PC-3 (cell line): Measurements from ENCODE around the gene STXBP1. TPM values are rescaled to one million over a fixed set of nuclear protein-coding genes. Genes with fewer than 3 reads are reported as not detected.

ENCODE experiments used
- ATAC-seq: fragments of 200-7000 bp; cut with Tn5 transposase; 2 replicates; pipeline ENCODE4 v1.9.1; 2020; ENCODE audit warnings: mild to moderate bottlenecking, moderate library complexity
- BruUV-seq: library from RNA; stranded (reverse); fragments of 400-500 nt; replicated peaks from 2 replicates; lab custom pipeline; 2021; lab: Mats Ljungman, UMichigan
- CTCF ChIA-PET: fragments of 300-600 bp; sonication (Branson Sonifier 250); formaldehyde crosslinking; loops from one replicate; lab custom pipeline; 2022; ENCODE audit warnings: antibody characterized with exemption; lab: Charles Lee
- POLR2A ChIA-PET: fragments of 300-600 bp; sonication (Branson Sonifier 250); formaldehyde crosslinking; loops from one replicate; lab custom pipeline; 2022; ENCODE audit warnings: antibody characterized with exemption; ENCODE audit not compliant: unreplicated experiment; lab: Charles Lee
- DNase-seq: peaks from one replicate; pipeline ENCODE4 v3.0.0-alpha.2; 2015
- H2AFZ ChIP-seq: fragments of 300-600 bp; sonication (generic); 2 replicates; pipeline ENCODE4 v1.6.0; 2016; ENCODE audit warnings: antibody characterized with exemption, low read length
- H3F3A ChIP-seq: fragments of 300-600 bp; sonication (generic); one replicate; pipeline ENCODE4 v1.6.0; 2017; ENCODE audit warnings: antibody characterized with exemption, low read length, control low read depth, mild to moderate bottlenecking; ENCODE audit not compliant: unreplicated experiment
- H3K27ac ChIP-seq: fragments of 300-600 bp; sonication (generic); 2 replicates; pipeline ENCODE4 v1.5.1; 2016; ENCODE audit warnings: mild to moderate bottlenecking, low read length
- H3K27me3 ChIP-seq: fragments of 300-600 bp; sonication (generic); 2 replicates; pipeline ENCODE4 v1.6.1; 2016; ENCODE audit warnings: low read length, mixed read lengths
- H3K36me3 ChIP-seq: fragments of 300-600 bp; sonication (generic); 2 replicates; pipeline ENCODE4 v1.6.1; 2016; ENCODE audit warnings: low read depth, mixed run types, low read length, mixed read lengths
- H3K4me1 ChIP-seq: fragments of 300-600 bp; sonication (generic); 2 replicates; pipeline ENCODE4 v1.5.1; 2016; ENCODE audit warnings: low read length; ENCODE audit not compliant: insufficient read depth
- H3K4me2 ChIP-seq: fragments of 300-600 bp; sonication (generic); 2 replicates; pipeline ENCODE4 v1.6.0; 2016; ENCODE audit warnings: low read length
- H3K4me3 ChIP-seq: fragments of 300-600 bp; sonication (generic); 2 replicates; pipeline ENCODE4 v1.5.1; 2016; ENCODE audit warnings: mild to moderate bottlenecking, low read length, mixed read lengths
- H3K79me2 ChIP-seq: fragments of 300-600 bp; sonication (generic); 2 replicates; pipeline ENCODE4 v1.6.1; 2017; ENCODE audit warnings: low read length, mixed read lengths
- H3K9ac ChIP-seq: fragments of 300-600 bp; sonication (generic); 2 replicates; pipeline ENCODE4 v1.6.0; 2016; ENCODE audit warnings: mild to moderate bottlenecking, low read length
- H3K9me2 ChIP-seq: fragments of 300-600 bp; sonication (generic); replicated peaks from 2 replicates; pipeline ENCODE4 v1.6.1; 2016; ENCODE audit warnings: mixed run types, low read length, mixed read lengths
- H3K9me3 ChIP-seq: fragments of 300-600 bp; sonication (generic); 2 replicates; pipeline ENCODE4 v1.6.1; 2016; ENCODE audit warnings: low read length, mixed read lengths
- H4K20me1 ChIP-seq: fragments of 300-600 bp; sonication (generic); 2 replicates; pipeline ENCODE4 v1.6.1; 2016; ENCODE audit warnings: low read length, mixed read lengths
- EZH2 ChIP-seq: fragments of 300-600 bp; sonication (generic); IDR thresholded peaks from one replicate; pipeline ENCODE4 v1.6.1; 2017; ENCODE audit warnings: antibody characterized with exemption, mild to moderate bottlenecking, low read length; ENCODE audit not compliant: unreplicated experiment
- EZH2phosphoT487 ChIP-seq: fragments of 300-600 bp; sonication (generic); IDR thresholded peaks from 2 replicates; pipeline ENCODE4 v1.6.1; 2018; ENCODE audit warnings: mild to moderate bottlenecking, antibody characterized with exemption, low read length, borderline replicate concordance
- intact Hi-C: fragments of 100-400 bp; cut with micrococcal nuclease; formaldehyde crosslinking; loops from 2 replicates; pipeline ENCODE4 v1.9.0; 2023
- total RNA-seq: library from RNA; depleted of rRNA; stranded (reverse); fragments of >200 nt; gene quantifications from 2 replicates; pipeline ENCODE4 v1.2.3, GENCODE V29; 2014
- TF ChIP-seq, protein P1 (sequence below): fragments of 300-600 bp; sonication (generic); conservative IDR thresholded peaks from 2 replicates; pipeline ENCODE4 v1.5.1; 2017; ENCODE audit warnings: antibody characterized with exemption, low read depth, mild to moderate bottlenecking, low read length

The STXBP1 gene
- total RNA-seq, 1 experiment from 2014 or later, result 9.1 TPM

DNA sequence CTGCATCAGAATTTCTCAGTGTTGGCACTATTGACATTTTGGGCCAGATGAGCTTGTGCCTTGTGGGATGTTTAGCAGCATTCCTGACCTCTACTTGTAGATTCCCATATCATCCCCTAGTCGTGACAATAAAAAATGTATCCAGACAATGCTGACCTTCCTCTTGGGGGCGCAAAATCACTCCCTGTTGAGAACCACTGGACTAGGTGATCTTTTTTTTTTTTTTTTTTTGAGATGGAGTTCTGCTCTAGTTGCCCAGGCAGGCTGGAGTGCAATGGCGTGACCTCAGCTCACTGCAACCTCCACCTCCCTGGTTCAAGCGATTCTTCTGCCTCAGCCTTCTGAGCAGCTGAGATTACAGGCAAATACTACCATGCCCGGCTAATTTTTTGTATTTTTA is 22.6 kb downstream of the STXBP1 start:
- Histone ChIP-seq H3K27me3 (no peaks in the 10 kb centered on the region), H3F3A (no peaks in the 10 kb centered on the region), H3K4me3 (no peak overlapping the region), H3K4me2 (no peak overlapping the region), H3K9ac (no peak overlapping the region), H3K79me2 (no peaks in the 10 kb centered on the region), H3K9me2 (no peaks in the 10 kb centered on the region), H3K9me3 (no peaks in the 10 kb centered on the region), H2AFZ (no peak overlapping the region), H4K20me1 (no peaks in the 10 kb centered on the region), H3K27ac (no peak overlapping the region), H3K36me3 (no peaks in the 10 kb centered on the region), H3K4me1 (no peaks in the 10 kb centered on the region)
- intact Hi-C loops, result no loop called here
- ATAC-seq (no peak), DNase-seq (no peak)
- TF ChIP-seq EZH2 (no peak), EZH2phosphoT487 (no peak)
- TF ChIP-seq, protein P1, sequence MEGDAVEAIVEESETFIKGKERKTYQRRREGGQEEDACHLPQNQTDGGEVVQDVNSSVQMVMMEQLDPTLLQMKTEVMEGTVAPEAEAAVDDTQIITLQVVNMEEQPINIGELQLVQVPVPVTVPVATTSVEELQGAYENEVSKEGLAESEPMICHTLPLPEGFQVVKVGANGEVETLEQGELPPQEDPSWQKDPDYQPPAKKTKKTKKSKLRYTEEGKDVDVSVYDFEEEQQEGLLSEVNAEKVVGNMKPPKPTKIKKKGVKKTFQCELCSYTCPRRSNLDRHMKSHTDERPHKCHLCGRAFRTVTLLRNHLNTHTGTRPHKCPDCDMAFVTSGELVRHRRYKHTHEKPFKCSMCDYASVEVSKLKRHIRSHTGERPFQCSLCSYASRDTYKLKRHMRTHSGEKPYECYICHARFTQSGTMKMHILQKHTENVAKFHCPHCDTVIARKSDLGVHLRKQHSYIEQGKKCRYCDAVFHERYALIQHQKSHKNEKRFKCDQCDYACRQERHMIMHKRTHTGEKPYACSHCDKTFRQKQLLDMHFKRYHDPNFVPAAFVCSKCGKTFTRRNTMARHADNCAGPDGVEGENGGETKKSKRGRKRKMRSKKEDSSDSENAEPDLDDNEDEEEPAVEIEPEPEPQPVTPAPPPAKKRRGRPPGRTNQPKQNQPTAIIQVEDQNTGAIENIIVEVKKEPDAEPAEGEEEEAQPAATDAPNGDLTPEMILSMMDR, result no peak; the same call in 1 of the 2 replicates
- ChIA-PET POLR2A (interaction anchor here (0.6 kb wide), 1 partner anchor 68 kb away, joined by 3 read pairs; no protein-coding TSS in a partner anchor), CTCF (no interaction called here)
- BruUV-seq, result no TSS peak

GRCh38 chr9:127635201-127635735 is 23.2 kb downstream of the STXBP1 start:
- Histone ChIP-seq H3K79me2 (no peaks in the 10 kb centered on the region), H3K27me3 (no peaks in the 10 kb centered on the region), H3K9ac (no peak overlapping the region), H3F3A (no peaks in the 10 kb centered on the region), H3K4me1 (no peaks in the 10 kb centered on the region), H3K9me2 (no peaks in the 10 kb centered on the region), H3K9me3 (no peaks in the 10 kb centered on the region), H3K27ac (no peak overlapping the region), H3K4me3 (no peak overlapping the region), H4K20me1 (no peaks in the 10 kb centered on the region), H2AFZ (no peak overlapping the region), H3K36me3 (no peaks in the 10 kb centered on the region), H3K4me2 (no peak overlapping the region)
- no peak for DNase-seq
- CTCF ChIA-PET, result no interaction called here
- intact Hi-C loops, result no loop called here
- ATAC-seq, result no peak
- BruUV-seq, result no TSS peak
- POLR2A ChIA-PET, result interaction anchor here (0.6 kb wide), 1 partner anchor 67 kb away, joined by 3 read pairs; no protein-coding TSS in a partner anchor
- TF ChIP-seq EZH2phosphoT487, result no peak

- no peaks in the 10 kb centered on the region for H3K4me1 ChIP-seq
- no peaks in the 10 kb centered on the region for H3K36me3 ChIP-seq
- H3K9me2 ChIP-seq, result no peaks in the 10 kb centered on the region
- H3K9me3 ChIP-seq, result no peaks in the 10 kb centered on the region
- H3K9ac ChIP-seq, result no peak overlapping the region
- no peak overlapping the region for H2AFZ ChIP-seq
- TF ChIP-seq EZH2, result no peak
- no peak for TF ChIP-seq EZH2phosphoT487
- TF ChIP-seq, protein P1, result no peak
- H3K27ac ChIP-seq, result no peak overlapping the region
- BruUV-seq, result no TSS peak
- H3K4me3 ChIP-seq, result no peak overlapping the region
- CTCF ChIA-PET, result no interaction called here
- no peaks in the 10 kb centered on the region for H3K27me3 ChIP-seq
- no peak for ATAC-seq
- no peaks in the 10 kb centered on the region for H3F3A ChIP-seq
- intact Hi-C loops, result no loop called here
- H4K20me1 ChIP-seq, result no peaks in the 10 kb centered on the region
- peak; percentile 55 for DNase-seq
- peak overlapping the region; percentile 53; the same call in 1 of the 2 replicates for H3K4me2 ChIP-seq
- no peaks in the 10 kb centered on the region for H3K79me2 ChIP-seq
- POLR2A ChIA-PET, result no interaction called here
Observed at GRCh38 chr9:127637322-127637847, 25.3 kb downstream of the STXBP1 start.
